Mammary epithelial cell (primary cell): Measurements from ENCODE around the gene GPR157.

Experiments used
- EZH2 ChIP-seq: IDR thresholded peaks from 2 replicates; pipeline ENCODE4 v1.6.1; 2012; ENCODE audit warnings: low read length, inconsistent platforms, borderline replicate concordance
- TF ChIP-seq, protein P1 (sequence below), 2 donors: IDR thresholded peaks in 1 of 2; conservative IDR thresholded peaks in 1 of 2; 2 replicates each; pipeline ENCODE4 v1.5.1; 2011 to 2012; ENCODE audit warnings: inconsistent platforms in 2 of 2, low read length in 2 of 2, mild to moderate bottlenecking in 2 of 2, control low read depth in 1 of 2, low read depth in 1 of 2; ENCODE audit not compliant: insufficient read depth in 1 of 2; ENCODE audit errors: extremely low read depth in 1 of 2

DNA sequence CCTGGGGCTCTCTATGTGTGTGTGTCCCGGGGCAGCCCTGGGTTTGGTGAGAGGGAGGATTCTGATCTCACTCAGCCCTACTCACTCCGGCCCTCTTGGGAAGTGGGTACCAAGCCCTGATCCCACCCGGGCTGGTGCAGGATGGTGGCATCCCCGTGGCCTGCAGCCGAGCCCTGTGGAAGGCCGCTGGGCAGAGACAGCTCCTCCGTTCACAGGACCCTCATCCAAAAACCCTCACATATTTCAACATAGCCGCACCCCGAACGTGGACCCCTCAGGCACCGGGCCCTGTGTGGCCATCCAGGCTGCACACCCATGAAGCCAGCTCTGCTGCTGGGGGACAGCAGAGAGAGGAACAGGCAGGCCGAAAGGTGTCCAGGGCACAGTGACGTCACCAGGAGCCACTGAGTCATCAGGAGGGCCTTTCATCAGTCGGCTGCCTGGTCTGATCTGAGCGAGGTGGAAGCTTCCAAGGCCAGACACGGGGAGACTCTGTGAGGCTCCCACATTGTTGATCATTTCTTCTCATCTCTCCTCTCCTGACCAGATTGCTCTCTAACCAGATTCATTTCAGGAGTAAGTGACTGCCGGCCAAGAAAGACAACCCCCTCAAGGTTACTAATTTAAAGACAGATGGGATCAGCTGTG, 16.2 kb upstream of the GPR157 start:
- TF ChIP-seq, protein P1, sequence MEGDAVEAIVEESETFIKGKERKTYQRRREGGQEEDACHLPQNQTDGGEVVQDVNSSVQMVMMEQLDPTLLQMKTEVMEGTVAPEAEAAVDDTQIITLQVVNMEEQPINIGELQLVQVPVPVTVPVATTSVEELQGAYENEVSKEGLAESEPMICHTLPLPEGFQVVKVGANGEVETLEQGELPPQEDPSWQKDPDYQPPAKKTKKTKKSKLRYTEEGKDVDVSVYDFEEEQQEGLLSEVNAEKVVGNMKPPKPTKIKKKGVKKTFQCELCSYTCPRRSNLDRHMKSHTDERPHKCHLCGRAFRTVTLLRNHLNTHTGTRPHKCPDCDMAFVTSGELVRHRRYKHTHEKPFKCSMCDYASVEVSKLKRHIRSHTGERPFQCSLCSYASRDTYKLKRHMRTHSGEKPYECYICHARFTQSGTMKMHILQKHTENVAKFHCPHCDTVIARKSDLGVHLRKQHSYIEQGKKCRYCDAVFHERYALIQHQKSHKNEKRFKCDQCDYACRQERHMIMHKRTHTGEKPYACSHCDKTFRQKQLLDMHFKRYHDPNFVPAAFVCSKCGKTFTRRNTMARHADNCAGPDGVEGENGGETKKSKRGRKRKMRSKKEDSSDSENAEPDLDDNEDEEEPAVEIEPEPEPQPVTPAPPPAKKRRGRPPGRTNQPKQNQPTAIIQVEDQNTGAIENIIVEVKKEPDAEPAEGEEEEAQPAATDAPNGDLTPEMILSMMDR (conservative IDR thresholded peaks at IDR 0.05 in 1 of 2, IDR thresholded peaks at IDR 0.05 in 1 of 2; ENCODE audit: extremely low read depth in 1 of 2, insufficient read depth in 1 of 2, low read depth in 1 of 2, low read length in 2 of 2): no peak
- no peak for TF ChIP-seq EZH2
